Stomach (tissue), 4 donors: ENCODE data around the gene IRF1.

Experiments used
- CTCF ChIP-seq, 7 experiments: fragments of 450-650 bp in 4 of 7; fragments of 200-600 bp in 3 of 7; sonication (generic) in 3 of 7; IDR thresholded peaks; one replicate each; pipeline ENCODE4 v1.5.1; 2016 to 2019; ENCODE audit warnings: antibody characterized with exemption in 7 of 7, control low read depth in 2 of 7, mild to moderate bottlenecking in 1 of 7
- EP300 ChIP-seq: sonication (generic); formaldehyde crosslinking; IDR thresholded peaks from one replicate; pipeline ENCODE4 v1.6.1; 2017; ENCODE audit warnings: antibody characterized with exemption
- POLR2A ChIP-seq, 4 donors: fragments of 450-650 bp; IDR thresholded peaks; one replicate each; pipeline ENCODE4 v1.6.1; 2016; ENCODE audit warnings: antibody characterized with exemption in 4 of 4, control low read depth in 2 of 4, mild to moderate bottlenecking in 1 of 4, moderate library complexity in 1 of 4
- POLR2AphosphoS5 ChIP-seq, 3 donors: sonication (generic); formaldehyde crosslinking; IDR thresholded peaks; one replicate each; pipeline ENCODE4 v1.6.1; 2016; ENCODE audit warnings: antibody characterized with exemption in 3 of 3

- TF ChIP-seq POLR2AphosphoS5 (IDR thresholded peaks at IDR 0.05), result no peak
- TF ChIP-seq CTCF (IDR thresholded peaks at IDR 0.05), result no peak
- TF ChIP-seq EP300, result no peak
- no peak for TF ChIP-seq POLR2A (IDR thresholded peaks at IDR 0.05)
Measured at GRCh38 chr5:132528021-132528420, 37.4 kb upstream of the IRF1 start.
